GM21576 (cell line): Measurements from ENCODE around the gene PPP2R5C.
"Not testable (repeated sequence)": the region's sequence is repeated elsewhere in the genome, so short reads cannot be mapped to it uniquely, and the experiment has no call there.

Experiments
- ATAC-seq: cut with Tn5 transposase; IDR thresholded peaks from one replicate; pipeline ENCODE4 v1.9.1; 2021; ENCODE audit warnings: mild to moderate bottlenecking, moderate library complexity; ENCODE audit not compliant: unreplicated experiment

The PPP2R5C gene

GRCh38 chr14:101761032-101761880, at the start of gene PPP2R5C:
Gene PPP2R5C (plus strand): TSS chr14:101761709. CDS start chr14:101761894, 185 bp downstream.
- ATAC-seq = peak; percentile 56

- ATAC-seq = not testable (repeated sequence)
Measured at GRCh38 chr14:101711857-101712233, 49.7 kb upstream of the PPP2R5C start.

GRCh38 chr14:101712341-101712740, 49.2 kb upstream of the PPP2R5C start:
- ATAC-seq = not testable (repeated sequence)

- ATAC-seq = not testable (repeated sequence)
Measured at GRCh38 chr14:101713091-101713490, 48.4 kb upstream of the PPP2R5C start.

- no peak for ATAC-seq
Measured at GRCh38 chr14:101713621-101714349, 47.7 kb upstream of the PPP2R5C start.

GRCh38 chr14:101714394-101714793, 47.1 kb upstream of the PPP2R5C start:
- ATAC-seq = no peak

GRCh38 chr14:101715210-101716076, 46.1 kb upstream of the PPP2R5C start:
- ATAC-seq = no peak

GRCh38 chr14:101716077-101716950, 45.2 kb upstream of the PPP2R5C start:
- ATAC-seq = no peak

- no peak for ATAC-seq
Measured at GRCh38 chr14:101716956-101717662, 44.4 kb upstream of the PPP2R5C start.

GRCh38 chr14:101717663-101718490, 43.6 kb upstream of the PPP2R5C start:
- ATAC-seq = no peak

- ATAC-seq = no peak
Measured at GRCh38 chr14:101719045-101719645, 42.4 kb upstream of the PPP2R5C start.

GRCh38 chr14:101719708-101720107, 41.8 kb upstream of the PPP2R5C start:
- ATAC-seq = no peak

- ATAC-seq = no peak
Measured at GRCh38 chr14:101721111-101721510, 40.4 kb upstream of the PPP2R5C start.

- no peak for ATAC-seq
Measured at GRCh38 chr14:101721951-101722661, 39.4 kb upstream of the PPP2R5C start.

- ATAC-seq = no peak
Measured at GRCh38 chr14:101723061-101723595, 38.4 kb upstream of the PPP2R5C start.

- not testable (repeated sequence) for ATAC-seq
Measured at GRCh38 chr14:101725652-101726051, 35.9 kb upstream of the PPP2R5C start.

GRCh38 chr14:101726295-101726953, 35.1 kb upstream of the PPP2R5C start:
- no peak for ATAC-seq
